ENCODE measurements around the gene FAM171A1. TPM values are rescaled to one million over a fixed set of nuclear protein-coding genes. Genes with fewer than 3 reads are reported as not detected.

FAM171A1 gene
- polyA plus RNA-seq, 1 donor (not counting 4 experiments of a cell fraction or from before 2014, with no cell fraction given), result 8.8 TPM

- DNase-seq (ENCODE audit: low read depth, low spot score), result no peak
- no peak overlapping the region for H3K4me3 ChIP-seq (ENCODE audit: control insufficient read depth in 2 of 3, extremely low read depth in 1 of 3, insufficient read depth in 2 of 3, low read depth in 1 of 3, low read length in 3 of 3)
- no peak overlapping the region for H3K27ac ChIP-seq (ENCODE audit: control insufficient read depth, insufficient read depth, low read length)
Observed at GRCh38 chr10:15344876-15345285, 26.2 kb downstream of the FAM171A1 start.

GRCh38 chr10:15344256-15344875, 26.7 kb downstream of the FAM171A1 start:
- Histone ChIP-seq H3K4me1 (ENCODE audit: control insufficient read depth, extremely low read depth, insufficient read depth, low read length) (peaks cover 6% of the 10 kb centered on the region), H3K4me2 (ENCODE audit: control insufficient read depth, extremely low read depth, insufficient read depth, low read depth, low read length) (no peak overlapping the region), H2AFZ (ENCODE audit: control insufficient read depth, low read length) (no peak overlapping the region), H3K9ac (ENCODE audit: control insufficient read depth, extremely low read depth, insufficient read depth, low read length) (no peak overlapping the region), H3K27me3 (ENCODE audit: control insufficient read depth, extremely low read depth, insufficient read depth, low read length) (no peaks in the 10 kb centered on the region), H3K4me3 (ENCODE audit: control insufficient read depth in 2 of 3, extremely low read depth in 1 of 3, insufficient read depth in 2 of 3, low read depth in 1 of 3, low read length in 3 of 3) (no peak overlapping the region), H3K79me2 (ENCODE audit: control insufficient read depth, insufficient read depth, low read length) (peaks cover 10% of the 10 kb centered on the region), H3K27ac (ENCODE audit: control insufficient read depth, insufficient read depth, low read length) (no peak overlapping the region), H3K36me3 (ENCODE audit: control insufficient read depth in 2 of 2, extremely low read depth in 1 of 2, insufficient read depth in 2 of 2, low read length in 2 of 2) (no peaks in the 10 kb centered on the region), H3K9me3 (ENCODE audit: control insufficient read depth, low read depth, low read length) (no peaks in the 10 kb centered on the region), H3K9me1 (ENCODE audit: control insufficient read depth, extremely low read depth, insufficient read depth, low read length) (no peaks in the 10 kb centered on the region), H4K20me1 (ENCODE audit: control insufficient read depth, extremely low read depth, insufficient read depth, low read length) (no peaks in the 10 kb centered on the region)
- dilution Hi-C loops (cut with MboI; ENCODE audit: extremely low pct_ligation_motif_present, low sequenced_read_pairs), result no loop called here
- DNase-seq (ENCODE audit: low read depth, low spot score) (no peak), FAIRE-seq (no peak)
- TF ChIP-seq, protein P1, sequence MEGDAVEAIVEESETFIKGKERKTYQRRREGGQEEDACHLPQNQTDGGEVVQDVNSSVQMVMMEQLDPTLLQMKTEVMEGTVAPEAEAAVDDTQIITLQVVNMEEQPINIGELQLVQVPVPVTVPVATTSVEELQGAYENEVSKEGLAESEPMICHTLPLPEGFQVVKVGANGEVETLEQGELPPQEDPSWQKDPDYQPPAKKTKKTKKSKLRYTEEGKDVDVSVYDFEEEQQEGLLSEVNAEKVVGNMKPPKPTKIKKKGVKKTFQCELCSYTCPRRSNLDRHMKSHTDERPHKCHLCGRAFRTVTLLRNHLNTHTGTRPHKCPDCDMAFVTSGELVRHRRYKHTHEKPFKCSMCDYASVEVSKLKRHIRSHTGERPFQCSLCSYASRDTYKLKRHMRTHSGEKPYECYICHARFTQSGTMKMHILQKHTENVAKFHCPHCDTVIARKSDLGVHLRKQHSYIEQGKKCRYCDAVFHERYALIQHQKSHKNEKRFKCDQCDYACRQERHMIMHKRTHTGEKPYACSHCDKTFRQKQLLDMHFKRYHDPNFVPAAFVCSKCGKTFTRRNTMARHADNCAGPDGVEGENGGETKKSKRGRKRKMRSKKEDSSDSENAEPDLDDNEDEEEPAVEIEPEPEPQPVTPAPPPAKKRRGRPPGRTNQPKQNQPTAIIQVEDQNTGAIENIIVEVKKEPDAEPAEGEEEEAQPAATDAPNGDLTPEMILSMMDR (optimal IDR thresholded peaks at IDR 0.05 in 1 of 3, IDR thresholded peaks at IDR 0.05 in 1 of 3, conservative IDR thresholded peaks at IDR 0.05 in 1 of 3; ENCODE audit: extremely low read depth in 1 of 3, insufficient read depth in 2 of 3, low read length in 3 of 3), result no peak
- TF ChIP-seq EZH2 (IDR thresholded peaks at IDR 0.05; ENCODE audit: low read length), result no peak

More at GRCh38 chr10:15344876-15345285, 26.2 kb downstream of the FAM171A1 start:
- Histone ChIP-seq H2AFZ (ENCODE audit: control insufficient read depth, low read length) (no peak overlapping the region), H3K79me2 (ENCODE audit: control insufficient read depth, insufficient read depth, low read length) (peaks cover 10% of the 10 kb centered on the region), H3K4me1 (ENCODE audit: control insufficient read depth, extremely low read depth, insufficient read depth, low read length) (peaks cover 6% of the 10 kb centered on the region), H3K36me3 (ENCODE audit: control insufficient read depth in 2 of 2, extremely low read depth in 1 of 2, insufficient read depth in 2 of 2, low read length in 2 of 2) (no peaks in the 10 kb centered on the region), H3K9me3 (ENCODE audit: control insufficient read depth, low read depth, low read length) (no peaks in the 10 kb centered on the region), H3K9me1 (ENCODE audit: control insufficient read depth, extremely low read depth, insufficient read depth, low read length) (no peaks in the 10 kb centered on the region), H3K9ac (ENCODE audit: control insufficient read depth, extremely low read depth, insufficient read depth, low read length) (no peak overlapping the region), H3K4me2 (ENCODE audit: control insufficient read depth, extremely low read depth, insufficient read depth, low read depth, low read length) (peak overlapping the region; percentile 20), H3K27me3 (ENCODE audit: control insufficient read depth, extremely low read depth, insufficient read depth, low read length) (no peaks in the 10 kb centered on the region), H4K20me1 (ENCODE audit: control insufficient read depth, extremely low read depth, insufficient read depth, low read length) (no peaks in the 10 kb centered on the region)
- dilution Hi-C loops (cut with MboI; ENCODE audit: extremely low pct_ligation_motif_present, low sequenced_read_pairs), result no loop called here
- TF ChIP-seq EZH2 (IDR thresholded peaks at IDR 0.05; ENCODE audit: low read length), result no peak
- TF ChIP-seq, protein P1 (optimal IDR thresholded peaks at IDR 0.05 in 1 of 3, IDR thresholded peaks at IDR 0.05 in 1 of 3, conservative IDR thresholded peaks at IDR 0.05 in 1 of 3; ENCODE audit: extremely low read depth in 1 of 3, insufficient read depth in 2 of 3, low read length in 3 of 3), result no peak
- no peak for FAIRE-seq
